GM23338 (cell line): Measurements from ENCODE around the gene GRIK4. TPM values are rescaled to one million over a fixed set of nuclear protein-coding genes. Genes with fewer than 3 reads are reported as not detected.

ENCODE experiments used
- ATAC-seq: fragments of 200-7000 bp; cut with Tn5 transposase; 3 replicates; pipeline ENCODE4 v1.9.1; 2020
- DNase-seq: peaks from one replicate; pipeline ENCODE4 v3.0.0-alpha.2; 2015; ENCODE audit warnings: low spot score
- H2AFZ ChIP-seq: fragments of 200-600 bp; sonication (generic); 2 replicates; pipeline ENCODE4 v1.8.0; 2016; ENCODE audit warnings: antibody characterized with exemption, mild to moderate bottlenecking, moderate library complexity
- H3F3A ChIP-seq: fragments of 200-600 bp; sonication (generic); replicated peaks from 2 replicates; pipeline ENCODE4 v1.8.0; 2017; ENCODE audit warnings: antibody characterized with exemption, mixed run types, low read depth
- H3K27ac ChIP-seq: fragments of 200-600 bp; sonication (generic); 2 replicates; pipeline ENCODE4 v1.6.1; 2016; ENCODE audit warnings: low read depth
- H3K27me3 ChIP-seq: fragments of 200-600 bp; sonication (generic); 2 replicates; pipeline ENCODE4 v1.8.0; 2016; ENCODE audit warnings: mild to moderate bottlenecking, mixed run types, moderate library complexity; ENCODE audit not compliant: insufficient read depth
- H3K36me3 ChIP-seq: fragments of 200-600 bp; sonication (generic); 2 replicates; pipeline ENCODE4 v1.8.0; 2016; ENCODE audit warnings: mild to moderate bottlenecking; ENCODE audit not compliant: insufficient read depth
- H3K4me1 ChIP-seq: fragments of 200-600 bp; sonication (generic); 2 replicates; pipeline ENCODE4 v1.8.0; 2016; ENCODE audit warnings: mild to moderate bottlenecking, moderate library complexity; ENCODE audit not compliant: insufficient read depth
- H3K4me2 ChIP-seq: fragments of 200-600 bp; sonication (generic); 2 replicates; pipeline ENCODE4 v1.7.1; 2017; ENCODE audit warnings: mixed run types
- H3K4me3 ChIP-seq: fragments of 200-600 bp; sonication (generic); 2 replicates; pipeline ENCODE4 v1.6.1; 2016; ENCODE audit warnings: mixed run types
- H3K79me2 ChIP-seq: fragments of 200-600 bp; sonication (generic); replicated peaks from 2 replicates; pipeline ENCODE4 v1.8.0; 2017; ENCODE audit warnings: mild to moderate bottlenecking; ENCODE audit not compliant: insufficient read depth
- H3K9me2 ChIP-seq: fragments of 200-600 bp; sonication (generic); 2 replicates; pipeline ENCODE4 v1.8.0; 2017; ENCODE audit not compliant: insufficient read depth
- H4K20me1 ChIP-seq: fragments of 200-600 bp; sonication (generic); replicated peaks from 2 replicates; pipeline ENCODE4 v1.8.0; 2017; ENCODE audit warnings: mild to moderate bottlenecking; ENCODE audit not compliant: insufficient read depth
- H3K27ac Mint-ChIP-seq: 2 replicates; pipeline ENCODE4 v1.8.0; 2020; ENCODE audit warnings: inconsistent platforms, mild to moderate bottlenecking, moderate library complexity, mixed read lengths
- H3K27me3 Mint-ChIP-seq: 3 replicates; pipeline ENCODE4 v1.8.0; 2022; ENCODE audit warnings: low read depth, mild to moderate bottlenecking, moderate library complexity, mixed read lengths, inconsistent platforms; ENCODE audit not compliant: insufficient read depth, poor library complexity
- H3K36me3 Mint-ChIP-seq: 3 replicates; pipeline ENCODE4 v1.8.0; 2021; ENCODE audit warnings: low read depth, mild to moderate bottlenecking, inconsistent platforms, moderate library complexity, mixed read lengths
- H3K4me1 Mint-ChIP-seq: 3 replicates; pipeline ENCODE4 v1.8.0; 2020; ENCODE audit warnings: mild to moderate bottlenecking, inconsistent platforms, mixed read lengths
- H3K4me3 Mint-ChIP-seq: 3 replicates; pipeline ENCODE4 v1.8.0; 2021; ENCODE audit warnings: moderate library complexity, mild to moderate bottlenecking, inconsistent platforms, mixed read lengths
- H3K9me3 Mint-ChIP-seq: 3 replicates; pipeline ENCODE4 v1.8.0; 2020; ENCODE audit warnings: moderate library complexity, mild to moderate bottlenecking, inconsistent platforms, mixed read lengths
- CREB1 ChIP-seq: fragments of 250-450 bp; sonication (Bioruptor Pico); IDR thresholded peaks from 2 replicates; pipeline ENCODE4 v1.5.0; 2020; ENCODE audit warnings: low read depth, mild to moderate bottlenecking, moderate library complexity
- CTCF ChIP-seq, 2 experiments: fragments of 200-600 bp in 1 of 2; sonication (generic) in 1 of 2; conservative IDR thresholded peaks; 2 replicates each; pipeline versions ENCODE4 v1.5.1 to v1.6.1; 2016 to 2017; ENCODE audit warnings: antibody characterized with exemption in 2 of 2, low read depth in 2 of 2, mild to moderate bottlenecking in 2 of 2, moderate library complexity in 1 of 2
- ETS1 ChIP-seq: IDR thresholded peaks from 2 replicates; pipeline ENCODE4 v1.6.1; 2016; ENCODE audit warnings: antibody characterized with exemption
- EZH2 ChIP-seq: fragments of 200-600 bp; sonication (generic); IDR thresholded peaks from one replicate; pipeline ENCODE4 v1.8.0; 2017; ENCODE audit warnings: antibody characterized with exemption, mild to moderate bottlenecking, low read depth; ENCODE audit not compliant: unreplicated experiment
- EZH2phosphoT487 ChIP-seq: fragments of 200-600 bp; sonication (generic); IDR thresholded peaks from one replicate; pipeline ENCODE4 v1.8.1; 2018; ENCODE audit warnings: antibody characterized with exemption; ENCODE audit not compliant: unreplicated experiment
- JUNB ChIP-seq: IDR thresholded peaks from one replicate; pipeline ENCODE4 v1.6.1; 2016; ENCODE audit warnings: antibody characterized with exemption; ENCODE audit not compliant: unreplicated experiment
- NANOG ChIP-seq: IDR thresholded peaks from 2 replicates; pipeline ENCODE4 v1.6.1; 2016; ENCODE audit warnings: antibody characterized with exemption, borderline replicate concordance
- POLR2AphosphoS5 ChIP-seq: IDR thresholded peaks from 2 replicates; pipeline ENCODE4 v1.6.1; 2016; ENCODE audit warnings: antibody characterized with exemption, low read depth
- REST ChIP-seq: IDR thresholded peaks from one replicate; pipeline ENCODE4 v1.6.1; 2018; ENCODE audit warnings: antibody characterized with exemption; ENCODE audit not compliant: unreplicated experiment
- STAT1 ChIP-seq: IDR thresholded peaks from one replicate; pipeline ENCODE4 v1.6.1; 2016; ENCODE audit warnings: antibody characterized with exemption; ENCODE audit not compliant: unreplicated experiment
- ZNF114 ChIP-seq: fragments of 250-450 bp; sonication (Bioruptor Pico); IDR thresholded peaks from 2 replicates; pipeline ENCODE4 v1.5.0; 2020; ENCODE audit warnings: mild to moderate bottlenecking, moderate library complexity
- ZNF331 ChIP-seq: fragments of 250-450 bp; sonication (Bioruptor Pico); IDR thresholded peaks from 2 replicates; pipeline ENCODE4 v1.5.0; 2020; ENCODE audit warnings: low read depth, mild to moderate bottlenecking, moderate library complexity
- ZNF462 ChIP-seq: fragments of 250-450 bp; sonication (Bioruptor Pico); IDR thresholded peaks from 2 replicates; pipeline ENCODE4 v1.5.0; 2020; ENCODE audit warnings: mild to moderate bottlenecking, moderate library complexity
- polyA plus RNA-seq: library from polyadenylated mRNA; unstranded; fragments of >200 nt; fragmentation: Nextera tagmentation; extraction: Ambion mirVana; gene quantifications from 2 replicates; pipeline ENCODE4 v1.2.1, GENCODE V29; 2016
- total RNA-seq: library from RNA; depleted of rRNA; stranded (reverse); fragments of >200 nt; shearing (Covaris generic); gene quantifications from 2 replicates; pipeline ENCODE4 v1.2.3, GENCODE V29; 2014

GRIK4 gene
- total and polyA plus RNA-seq, 2 experiments from 2014 or later = 0.63 to 2.2 TPM

GRCh38 chr11:120565466-120566155 lies 54.1 kb downstream of the GRIK4 start:
- H3K27ac Mint-ChIP-seq = no peak overlapping the region
- ATAC-seq (no peak), DNase-seq (no peak)
- no peaks in the 10 kb centered on the region for H4K20me1 ChIP-seq
- peaks cover 43% of the 10 kb centered on the region for H3K4me1 ChIP-seq
- no peaks in the 10 kb centered on the region for H3K9me3 Mint-ChIP-seq
- TF ChIP-seq NANOG (no peak), EZH2phosphoT487 (no peak), CREB1 (no peak), ZNF331 (no peak), ZNF462 (CRISPR knock-in tag) (no peak), CTCF (conservative IDR thresholded peaks at IDR 0.05; ENCODE audit: low read depth in 2 of 2) (no peak), REST (no peak), POLR2AphosphoS5 (no peak), STAT1 (no peak), ZNF114 (CRISPR knock-in tag) (no peak), ETS1 (no peak), JUNB (no peak), EZH2 (no peak)
- peak overlapping the region; percentile 96 for H3K4me2 ChIP-seq
- H3K4me1 Mint-ChIP-seq = peaks cover 43% of the 10 kb centered on the region
- H3K4me3 ChIP-seq = peak overlapping the region; percentile 81
- peaks cover 30% of the 10 kb centered on the region for H3K27me3 Mint-ChIP-seq
- no peaks in the 10 kb centered on the region for H3K79me2 ChIP-seq
- H3K27ac ChIP-seq = no peak overlapping the region
- no peak overlapping the region; the same call in 1 of the 2 replicates for H2AFZ ChIP-seq
- H3K4me3 Mint-ChIP-seq = peak overlapping the region; percentile 67
- H3K36me3 ChIP-seq = no peaks in the 10 kb centered on the region
- no peaks in the 10 kb centered on the region for H3K36me3 Mint-ChIP-seq
- H3F3A ChIP-seq = peaks cover 12% of the 10 kb centered on the region
- H3K27me3 ChIP-seq = peaks cover 44% of the 10 kb centered on the region
- H3K9me2 ChIP-seq = no peaks in the 10 kb centered on the region
